Esophagus (tissue), 2 donors: ENCODE data around the gene SYMPK. TPM values are rescaled to one million over a fixed set of nuclear protein-coding genes. Genes with fewer than 3 reads are reported as not detected.

Experiments
- H3K27ac ChIP-seq, 2 donors: one replicate each; pipeline ENCODE4 v1.5.1; 2013; ENCODE audit warnings: low read depth in 2 of 2, mild to moderate bottlenecking in 2 of 2, inconsistent platforms in 1 of 2, low read length in 1 of 2, moderate library complexity in 1 of 2
- H3K27me3 ChIP-seq, 2 donors: one replicate each; pipeline ENCODE4 v1.6.1; 2013; ENCODE audit warnings: low read length in 2 of 2, control low read depth in 1 of 2, mild to moderate bottlenecking in 1 of 2; ENCODE audit not compliant: insufficient read depth in 2 of 2, control insufficient read depth in 1 of 2
- H3K36me3 ChIP-seq, 2 donors: one replicate each; pipeline ENCODE4 v1.6.1; 2013; ENCODE audit warnings: low read length in 1 of 2; ENCODE audit not compliant: control insufficient read depth in 2 of 2, insufficient read depth in 2 of 2
- H3K4me1 ChIP-seq, 2 donors: one replicate each; pipeline ENCODE4 v1.6.1; 2013; ENCODE audit warnings: low read length in 1 of 2; ENCODE audit not compliant: control insufficient read depth in 2 of 2, insufficient read depth in 2 of 2
- H3K4me3 ChIP-seq, 2 donors: one replicate each; pipeline ENCODE4 v1.5.1; 2013; ENCODE audit warnings: low read length in 2 of 2, mild to moderate bottlenecking in 2 of 2, low read depth in 1 of 2, moderate library complexity in 1 of 2
- H3K9me3 ChIP-seq, 2 donors: one replicate each; pipeline ENCODE4 v1.6.1; 2013; ENCODE audit warnings: mild to moderate bottlenecking in 2 of 2, low read depth in 1 of 2, low read length in 1 of 2, moderate library complexity in 1 of 2; ENCODE audit not compliant: control insufficient read depth in 2 of 2, insufficient read depth in 1 of 2
- WGBS, 2 donors: extraction: QIAGEN DNeasy Blood & Tissue Kit; methylation state at CpG; one replicate each; pipeline ENCODE4 v1.1.7; 2013; 5-methylcytosine and 5-hydroxymethylcytosine counted together
- polyA plus RNA-seq, 2 donors: library from polyadenylated mRNA; stranded (reverse); fragments of 200-250 nt; gene quantifications; one replicate each; pipeline ENCODE4 v1.2.3, GENCODE V29; 2013
- donor health status: healthy with polysubstance abuse.
- donor health status: Bipolar disorder and iron deficiency.

Gene SYMPK
- polyA plus RNA-seq, 2 donors: 31.3 to 76.3 TPM

- H3K4me3 ChIP-seq: no peak overlapping the region
- no peak overlapping the region for H3K27ac ChIP-seq
- no peaks in the 10 kb centered on the region for H3K9me3 ChIP-seq
These were observed 2.3 kb downstream of the SYMPK start for GRCh38 chr19:45860359-45861259.

GRCh38 chr19:45854167-45854778, 8.7 kb downstream of the SYMPK start:
- Histone ChIP-seq H3K9me3 (no peaks in the 10 kb centered on the region), H3K36me3 (peaks cover 16 to 31% of the 10 kb centered on the region in 2 donors), H3K27ac (no peak overlapping the region), H3K27me3 (no peaks in the 10 kb centered on the region), H3K4me1 (no peaks in the 10 kb centered on the region), H3K4me3 (no peak overlapping the region)
- 91 to 96% methylated on average over 16 of the region's 16 CpGs for WGBS, 2 donors

More at GRCh38 chr19:45860359-45861259, 2.3 kb downstream of the SYMPK start:
- Histone ChIP-seq H3K4me1 (peaks cover 0 to 3% of the 10 kb centered on the region in 2 donors), H3K36me3 (no peaks in the 10 kb centered on the region), H3K27me3 (peaks cover 0 to 3% of the 10 kb centered on the region in 2 donors)
- 78 to 82% methylated on average over 15 of the region's 15 CpGs for WGBS, 2 donors

GRCh38 chr19:45852983-45853382, 10.0 kb downstream of the SYMPK start:
- peaks cover 24 to 39% of the 10 kb centered on the region in 2 donors for H3K36me3 ChIP-seq
- 73 to 78% methylated on average over 7 of the region's 7 CpGs for WGBS, 2 donors
- peaks cover 0 to 3% of the 10 kb centered on the region in 2 donors for H3K4me1 ChIP-seq
- H3K4me3 ChIP-seq: no peak overlapping the region
- H3K9me3 ChIP-seq: no peaks in the 10 kb centered on the region
- no peaks in the 10 kb centered on the region for H3K27me3 ChIP-seq
- no peak overlapping the region for H3K27ac ChIP-seq

GRCh38 chr19:45852145-45852750, 10.7 kb downstream of the SYMPK start:
- Histone ChIP-seq H3K36me3 (peaks cover 29 to 45% of the 10 kb centered on the region in 2 donors), H3K27ac (no peak overlapping the region)
- WGBS, 2 donors: 92 to 93% methylated on average over 10 of the region's 10 CpGs

GRCh38 chr19:45848922-45849321, 14.0 kb downstream of the SYMPK start:
- Histone ChIP-seq H3K9me3 (no peaks in the 10 kb centered on the region), H3K36me3 (peaks cover 27 to 39% of the 10 kb centered on the region in 2 donors), H3K4me1 (peaks cover 0 to 3% of the 10 kb centered on the region in 2 donors), H3K4me3 (no peak overlapping the region), H3K27ac (no peak overlapping the region), H3K27me3 (no peaks in the 10 kb centered on the region)
- 90% methylated on average over 4 of the region's 4 CpGs for WGBS, 2 donors

More at GRCh38 chr19:45852145-45852750, 10.7 kb downstream of the SYMPK start:
- no peaks in the 10 kb centered on the region for H3K27me3 ChIP-seq
- no peaks in the 10 kb centered on the region for H3K9me3 ChIP-seq
- peaks cover 0 to 3% of the 10 kb centered on the region in 2 donors for H3K4me1 ChIP-seq
- no peak overlapping the region for H3K4me3 ChIP-seq

GRCh38 chr19:45847663-45848062, 15.3 kb downstream of the SYMPK start:
- no peak overlapping the region for H3K27ac ChIP-seq
- peaks cover 0 to 3% of the 10 kb centered on the region in 2 donors for H3K4me1 ChIP-seq
- H3K36me3 ChIP-seq: peaks cover 28 to 38% of the 10 kb centered on the region in 2 donors
- no peaks in the 10 kb centered on the region for H3K27me3 ChIP-seq
- no peak overlapping the region for H3K4me3 ChIP-seq
- 92 to 94% methylated on average over 13 of the region's 13 CpGs for WGBS, 2 donors
- H3K9me3 ChIP-seq: no peaks in the 10 kb centered on the region

GRCh38 chr19:45842198-45842597, 20.7 kb downstream of the SYMPK start:
- Histone ChIP-seq H3K27ac (no peak overlapping the region), H3K4me3 (no peak overlapping the region), H3K36me3 (peaks cover 30 to 33% of the 10 kb centered on the region in 2 donors), H3K4me1 (no peaks in the 10 kb centered on the region), H3K9me3 (peaks cover 0 to 4% of the 10 kb centered on the region in 2 donors), H3K27me3 (no peaks in the 10 kb centered on the region)
- WGBS, 2 donors: 95% methylated on average over 14 of the region's 14 CpGs

- Histone ChIP-seq H3K36me3 (peaks cover 25 to 48% of the 10 kb centered on the region in 2 donors), H3K4me1 (no peaks in the 10 kb centered on the region), H3K27ac (no peak overlapping the region), H3K27me3 (no peaks in the 10 kb centered on the region), H3K4me3 (no peak overlapping the region), H3K9me3 (peaks cover 0 to 4% of the 10 kb centered on the region in 2 donors)
- 84 to 89% methylated on average over 7 of the region's 7 CpGs for WGBS, 2 donors
These were observed 28.0 kb downstream of the SYMPK start for GRCh38 chr19:45834970-45835369.

GRCh38 chr19:45828945-45829344, 34.0 kb downstream of the SYMPK start:
- no peak overlapping the region for H3K4me3 ChIP-seq
- 94 to 96% methylated on average over 16 of the region's 16 CpGs for WGBS, 2 donors
- no peaks in the 10 kb centered on the region for H3K4me1 ChIP-seq
- peaks cover 28 to 62% of the 10 kb centered on the region in 2 donors for H3K36me3 ChIP-seq
- H3K27me3 ChIP-seq: no peaks in the 10 kb centered on the region
- peaks cover 0 to 3% of the 10 kb centered on the region in 2 donors for H3K9me3 ChIP-seq
- H3K27ac ChIP-seq: no peak overlapping the region
